GM23338 (cell line): Measurements from ENCODE around the gene GPR35. TPM values are rescaled to one million over a fixed set of nuclear protein-coding genes. Genes with fewer than 3 reads are reported as not detected.

ENCODE experiments used
- ATAC-seq: fragments of 200-7000 bp; cut with Tn5 transposase; 3 replicates; pipeline ENCODE4 v1.9.1; 2020
- DNase-seq: peaks from one replicate; pipeline ENCODE4 v3.0.0-alpha.2; 2015; ENCODE audit warnings: low spot score
- H2AFZ ChIP-seq: fragments of 200-600 bp; sonication (generic); 2 replicates; pipeline ENCODE4 v1.8.0; 2016; ENCODE audit warnings: antibody characterized with exemption, mild to moderate bottlenecking, moderate library complexity
- H3F3A ChIP-seq: fragments of 200-600 bp; sonication (generic); replicated peaks from 2 replicates; pipeline ENCODE4 v1.8.0; 2017; ENCODE audit warnings: antibody characterized with exemption, mixed run types, low read depth
- H3K27ac ChIP-seq: fragments of 200-600 bp; sonication (generic); 2 replicates; pipeline ENCODE4 v1.6.1; 2016; ENCODE audit warnings: low read depth
- H3K27me3 ChIP-seq: fragments of 200-600 bp; sonication (generic); 2 replicates; pipeline ENCODE4 v1.8.0; 2016; ENCODE audit warnings: mild to moderate bottlenecking, mixed run types, moderate library complexity; ENCODE audit not compliant: insufficient read depth
- H3K36me3 ChIP-seq: fragments of 200-600 bp; sonication (generic); 2 replicates; pipeline ENCODE4 v1.8.0; 2016; ENCODE audit warnings: mild to moderate bottlenecking; ENCODE audit not compliant: insufficient read depth
- H3K4me1 ChIP-seq: fragments of 200-600 bp; sonication (generic); 2 replicates; pipeline ENCODE4 v1.8.0; 2016; ENCODE audit warnings: mild to moderate bottlenecking, moderate library complexity; ENCODE audit not compliant: insufficient read depth
- H3K4me2 ChIP-seq: fragments of 200-600 bp; sonication (generic); 2 replicates; pipeline ENCODE4 v1.7.1; 2017; ENCODE audit warnings: mixed run types
- H3K4me3 ChIP-seq: fragments of 200-600 bp; sonication (generic); 2 replicates; pipeline ENCODE4 v1.6.1; 2016; ENCODE audit warnings: mixed run types
- H3K79me2 ChIP-seq: fragments of 200-600 bp; sonication (generic); replicated peaks from 2 replicates; pipeline ENCODE4 v1.8.0; 2017; ENCODE audit warnings: mild to moderate bottlenecking; ENCODE audit not compliant: insufficient read depth
- H3K9me2 ChIP-seq: fragments of 200-600 bp; sonication (generic); 2 replicates; pipeline ENCODE4 v1.8.0; 2017; ENCODE audit not compliant: insufficient read depth
- H4K20me1 ChIP-seq: fragments of 200-600 bp; sonication (generic); replicated peaks from 2 replicates; pipeline ENCODE4 v1.8.0; 2017; ENCODE audit warnings: mild to moderate bottlenecking; ENCODE audit not compliant: insufficient read depth
- H3K27ac Mint-ChIP-seq: 2 replicates; pipeline ENCODE4 v1.8.0; 2020; ENCODE audit warnings: inconsistent platforms, mild to moderate bottlenecking, moderate library complexity, mixed read lengths
- H3K27me3 Mint-ChIP-seq: 3 replicates; pipeline ENCODE4 v1.8.0; 2022; ENCODE audit warnings: low read depth, mild to moderate bottlenecking, moderate library complexity, mixed read lengths, inconsistent platforms; ENCODE audit not compliant: insufficient read depth, poor library complexity
- H3K36me3 Mint-ChIP-seq: 3 replicates; pipeline ENCODE4 v1.8.0; 2021; ENCODE audit warnings: low read depth, mild to moderate bottlenecking, inconsistent platforms, moderate library complexity, mixed read lengths
- H3K4me1 Mint-ChIP-seq: 3 replicates; pipeline ENCODE4 v1.8.0; 2020; ENCODE audit warnings: mild to moderate bottlenecking, inconsistent platforms, mixed read lengths
- H3K4me3 Mint-ChIP-seq: 3 replicates; pipeline ENCODE4 v1.8.0; 2021; ENCODE audit warnings: moderate library complexity, mild to moderate bottlenecking, inconsistent platforms, mixed read lengths
- H3K9me3 Mint-ChIP-seq: 3 replicates; pipeline ENCODE4 v1.8.0; 2020; ENCODE audit warnings: moderate library complexity, mild to moderate bottlenecking, inconsistent platforms, mixed read lengths
- CREB1 ChIP-seq: fragments of 250-450 bp; sonication (Bioruptor Pico); IDR thresholded peaks from 2 replicates; pipeline ENCODE4 v1.5.0; 2020; ENCODE audit warnings: low read depth, mild to moderate bottlenecking, moderate library complexity
- EZH2phosphoT487 ChIP-seq: fragments of 200-600 bp; sonication (generic); IDR thresholded peaks from one replicate; pipeline ENCODE4 v1.8.1; 2018; ENCODE audit warnings: antibody characterized with exemption; ENCODE audit not compliant: unreplicated experiment
- NANOG ChIP-seq: IDR thresholded peaks from 2 replicates; pipeline ENCODE4 v1.6.1; 2016; ENCODE audit warnings: antibody characterized with exemption, borderline replicate concordance
- STAT1 ChIP-seq: IDR thresholded peaks from one replicate; pipeline ENCODE4 v1.6.1; 2016; ENCODE audit warnings: antibody characterized with exemption; ENCODE audit not compliant: unreplicated experiment
- ZNF331 ChIP-seq: fragments of 250-450 bp; sonication (Bioruptor Pico); IDR thresholded peaks from 2 replicates; pipeline ENCODE4 v1.5.0; 2020; ENCODE audit warnings: low read depth, mild to moderate bottlenecking, moderate library complexity
- polyA plus RNA-seq: library from polyadenylated mRNA; unstranded; fragments of >200 nt; fragmentation: Nextera tagmentation; extraction: Ambion mirVana; gene quantifications from 2 replicates; pipeline ENCODE4 v1.2.1, GENCODE V29; 2016
- total RNA-seq: library from RNA; depleted of rRNA; stranded (reverse); fragments of >200 nt; shearing (Covaris generic); gene quantifications from 2 replicates; pipeline ENCODE4 v1.2.3, GENCODE V29; 2014
- TF ChIP-seq, protein P1 (sequence below): IDR thresholded peaks from one replicate; pipeline ENCODE4 v1.6.1; 2018; ENCODE audit warnings: antibody characterized with exemption; ENCODE audit not compliant: unreplicated experiment
- TF ChIP-seq, protein P2 (sequence below), 2 experiments: fragments of 200-600 bp in 1 of 2; sonication (generic) in 1 of 2; conservative IDR thresholded peaks; 2 replicates each; pipeline versions ENCODE4 v1.5.1 to v1.6.1; 2016 to 2017; ENCODE audit warnings: antibody characterized with exemption in 2 of 2, low read depth in 2 of 2, mild to moderate bottlenecking in 2 of 2, moderate library complexity in 1 of 2
- TF ChIP-seq, protein P3 (sequence below): IDR thresholded peaks from 2 replicates; pipeline ENCODE4 v1.6.1; 2016; ENCODE audit warnings: antibody characterized with exemption

GPR35 gene
- total and polyA plus RNA-seq, 2 experiments from 2014 or later, result not detected

DNA sequence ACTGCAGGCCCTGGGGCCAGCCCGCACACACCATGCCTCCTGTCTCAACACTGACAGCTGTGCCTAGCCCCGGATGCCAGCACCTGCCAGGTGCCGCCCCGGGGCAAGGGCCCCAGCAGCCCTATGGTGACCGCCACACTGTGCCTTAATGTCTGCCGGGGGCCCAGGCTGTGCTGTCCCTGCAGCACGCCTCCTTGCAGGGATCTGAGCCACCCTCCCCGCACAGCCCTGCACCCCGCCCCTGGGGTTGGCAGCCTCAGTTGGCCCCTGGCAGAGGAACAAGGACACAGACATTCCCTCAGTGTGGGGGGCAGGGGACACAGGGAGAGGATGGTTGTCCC is 47.2 kb upstream of the GPR35 start:
- Histone ChIP-seq H2AFZ (no peak overlapping the region), H3K4me3 (no peak overlapping the region), H4K20me1 (peaks cover 14% of the 10 kb centered on the region), H3K27ac (no peak overlapping the region), H3K79me2 (peaks cover 21% of the 10 kb centered on the region), H3K27me3 (no peaks in the 10 kb centered on the region), H3K9me2 (no peaks in the 10 kb centered on the region), H3K36me3 (no peaks in the 10 kb centered on the region), H3K4me1 (no peaks in the 10 kb centered on the region), H3K4me2 (no peak overlapping the region), H3F3A (0 out of 2 replicates have a peak, but pooled peaks cover 2% of the 10 kb centered on the region)
- no peaks in the 10 kb centered on the region for H3K9me3 Mint-ChIP-seq
- TF ChIP-seq EZH2phosphoT487, result no peak
- TF ChIP-seq, protein P1, sequence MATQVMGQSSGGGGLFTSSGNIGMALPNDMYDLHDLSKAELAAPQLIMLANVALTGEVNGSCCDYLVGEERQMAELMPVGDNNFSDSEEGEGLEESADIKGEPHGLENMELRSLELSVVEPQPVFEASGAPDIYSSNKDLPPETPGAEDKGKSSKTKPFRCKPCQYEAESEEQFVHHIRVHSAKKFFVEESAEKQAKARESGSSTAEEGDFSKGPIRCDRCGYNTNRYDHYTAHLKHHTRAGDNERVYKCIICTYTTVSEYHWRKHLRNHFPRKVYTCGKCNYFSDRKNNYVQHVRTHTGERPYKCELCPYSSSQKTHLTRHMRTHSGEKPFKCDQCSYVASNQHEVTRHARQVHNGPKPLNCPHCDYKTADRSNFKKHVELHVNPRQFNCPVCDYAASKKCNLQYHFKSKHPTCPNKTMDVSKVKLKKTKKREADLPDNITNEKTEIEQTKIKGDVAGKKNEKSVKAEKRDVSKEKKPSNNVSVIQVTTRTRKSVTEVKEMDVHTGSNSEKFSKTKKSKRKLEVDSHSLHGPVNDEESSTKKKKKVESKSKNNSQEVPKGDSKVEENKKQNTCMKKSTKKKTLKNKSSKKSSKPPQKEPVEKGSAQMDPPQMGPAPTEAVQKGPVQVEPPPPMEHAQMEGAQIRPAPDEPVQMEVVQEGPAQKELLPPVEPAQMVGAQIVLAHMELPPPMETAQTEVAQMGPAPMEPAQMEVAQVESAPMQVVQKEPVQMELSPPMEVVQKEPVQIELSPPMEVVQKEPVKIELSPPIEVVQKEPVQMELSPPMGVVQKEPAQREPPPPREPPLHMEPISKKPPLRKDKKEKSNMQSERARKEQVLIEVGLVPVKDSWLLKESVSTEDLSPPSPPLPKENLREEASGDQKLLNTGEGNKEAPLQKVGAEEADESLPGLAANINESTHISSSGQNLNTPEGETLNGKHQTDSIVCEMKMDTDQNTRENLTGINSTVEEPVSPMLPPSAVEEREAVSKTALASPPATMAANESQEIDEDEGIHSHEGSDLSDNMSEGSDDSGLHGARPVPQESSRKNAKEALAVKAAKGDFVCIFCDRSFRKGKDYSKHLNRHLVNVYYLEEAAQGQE, result no peak
- TF ChIP-seq ZNF331, result no peak
- no peak for TF ChIP-seq NANOG
- TF ChIP-seq, protein P2, sequence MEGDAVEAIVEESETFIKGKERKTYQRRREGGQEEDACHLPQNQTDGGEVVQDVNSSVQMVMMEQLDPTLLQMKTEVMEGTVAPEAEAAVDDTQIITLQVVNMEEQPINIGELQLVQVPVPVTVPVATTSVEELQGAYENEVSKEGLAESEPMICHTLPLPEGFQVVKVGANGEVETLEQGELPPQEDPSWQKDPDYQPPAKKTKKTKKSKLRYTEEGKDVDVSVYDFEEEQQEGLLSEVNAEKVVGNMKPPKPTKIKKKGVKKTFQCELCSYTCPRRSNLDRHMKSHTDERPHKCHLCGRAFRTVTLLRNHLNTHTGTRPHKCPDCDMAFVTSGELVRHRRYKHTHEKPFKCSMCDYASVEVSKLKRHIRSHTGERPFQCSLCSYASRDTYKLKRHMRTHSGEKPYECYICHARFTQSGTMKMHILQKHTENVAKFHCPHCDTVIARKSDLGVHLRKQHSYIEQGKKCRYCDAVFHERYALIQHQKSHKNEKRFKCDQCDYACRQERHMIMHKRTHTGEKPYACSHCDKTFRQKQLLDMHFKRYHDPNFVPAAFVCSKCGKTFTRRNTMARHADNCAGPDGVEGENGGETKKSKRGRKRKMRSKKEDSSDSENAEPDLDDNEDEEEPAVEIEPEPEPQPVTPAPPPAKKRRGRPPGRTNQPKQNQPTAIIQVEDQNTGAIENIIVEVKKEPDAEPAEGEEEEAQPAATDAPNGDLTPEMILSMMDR (conservative IDR thresholded peaks at IDR 0.05; ENCODE audit: low read depth in 2 of 2), result no peak
- peaks cover 14% of the 10 kb centered on the region for H3K27me3 Mint-ChIP-seq
- no peaks in the 10 kb centered on the region; the same call in 2 of the 3 replicates for H3K36me3 Mint-ChIP-seq
- ATAC-seq, result no peak
- H3K27ac Mint-ChIP-seq, result no peak overlapping the region
- no peak for DNase-seq
- H3K4me1 Mint-ChIP-seq, result peaks cover 15% of the 10 kb centered on the region
- no peak overlapping the region for H3K4me3 Mint-ChIP-seq

DNA sequence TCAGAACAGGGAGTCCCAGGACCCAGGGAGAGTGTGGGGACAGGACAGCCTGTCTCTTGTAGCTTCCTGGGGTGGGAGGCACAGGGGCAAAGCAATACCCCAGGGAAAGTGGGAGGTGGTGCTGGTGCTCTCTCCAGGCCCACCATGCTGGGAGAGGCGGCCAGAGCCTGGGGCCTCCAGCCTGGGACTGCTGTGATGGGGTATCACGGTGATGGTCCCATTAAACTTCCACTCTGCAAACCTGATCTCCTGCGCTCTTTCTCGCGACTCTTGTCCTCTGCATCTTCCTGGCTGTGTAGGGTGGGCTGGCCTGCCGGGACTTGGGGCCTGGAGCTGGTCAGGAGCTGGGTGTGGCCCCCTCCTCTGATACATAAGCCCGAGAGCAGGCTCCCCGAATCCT is 46.8 kb upstream of the GPR35 start:
- Mint-ChIP-seq H3K4me1 (peaks cover 15% of the 10 kb centered on the region), H3K4me3 (no peak overlapping the region), H3K36me3 (no peaks in the 10 kb centered on the region; the same call in 2 of the 3 replicates), H3K9me3 (no peaks in the 10 kb centered on the region), H3K27me3 (peaks cover 14% of the 10 kb centered on the region), H3K27ac (no peak overlapping the region)
- Histone ChIP-seq H3K79me2 (peaks cover 25% of the 10 kb centered on the region), H4K20me1 (peaks cover 14% of the 10 kb centered on the region), H3K27ac (no peak overlapping the region), H3K36me3 (no peaks in the 10 kb centered on the region), H3F3A (0 out of 2 replicates have a peak, but pooled peaks cover 2% of the 10 kb centered on the region), H3K9me2 (no peaks in the 10 kb centered on the region), H3K4me2 (no peak overlapping the region), H3K27me3 (no peaks in the 10 kb centered on the region), H2AFZ (no peak overlapping the region), H3K4me3 (no peak overlapping the region), H3K4me1 (no peaks in the 10 kb centered on the region)
- ATAC-seq, result no peak
- no peak for DNase-seq
- TF ChIP-seq, protein P3, sequence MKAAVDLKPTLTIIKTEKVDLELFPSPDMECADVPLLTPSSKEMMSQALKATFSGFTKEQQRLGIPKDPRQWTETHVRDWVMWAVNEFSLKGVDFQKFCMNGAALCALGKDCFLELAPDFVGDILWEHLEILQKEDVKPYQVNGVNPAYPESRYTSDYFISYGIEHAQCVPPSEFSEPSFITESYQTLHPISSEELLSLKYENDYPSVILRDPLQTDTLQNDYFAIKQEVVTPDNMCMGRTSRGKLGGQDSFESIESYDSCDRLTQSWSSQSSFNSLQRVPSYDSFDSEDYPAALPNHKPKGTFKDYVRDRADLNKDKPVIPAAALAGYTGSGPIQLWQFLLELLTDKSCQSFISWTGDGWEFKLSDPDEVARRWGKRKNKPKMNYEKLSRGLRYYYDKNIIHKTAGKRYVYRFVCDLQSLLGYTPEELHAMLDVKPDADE, result no peak
- TF ChIP-seq STAT1, result no peak
- no peak for TF ChIP-seq CREB1 (CRISPR knock-in tag)
- TF ChIP-seq, protein P1, result no peak
